ENCODE measurements around the gene IL10RB.
"Not testable (repeated sequence)": the region's sequence is repeated elsewhere in the genome, so short reads cannot be mapped to it uniquely, and the experiment has no call there.

The IL10RB gene

GRCh38 chr21:33313183-33313582, 47.0 kb downstream of the IL10RB start:
- DNase-seq, result no peak
- Mint-ChIP-seq H3K4me3 (no peak overlapping the region), H3K36me3 (ENCODE audit: low read depth) (no peaks in the 10 kb centered on the region), H3K27ac (no peak overlapping the region), H3K4me1 (ENCODE audit: low read depth) (peaks cover 10% of the 10 kb centered on the region), H3K27me3 (no peaks in the 10 kb centered on the region), H3K9me3 (no peaks in the 10 kb centered on the region)

GRCh38 chr21:33313611-33314010, 47.4 kb downstream of the IL10RB start:
- Mint-ChIP-seq H3K4me3 (no peak overlapping the region), H3K27me3 (no peaks in the 10 kb centered on the region), H3K9me3 (no peaks in the 10 kb centered on the region), H3K27ac (no peak overlapping the region), H3K36me3 (ENCODE audit: low read depth) (no peaks in the 10 kb centered on the region), H3K4me1 (ENCODE audit: low read depth) (peaks cover 7% of the 10 kb centered on the region)
- DNase-seq, result no peak

GRCh38 chr21:33314111-33314510, 47.9 kb downstream of the IL10RB start:
- Mint-ChIP-seq H3K4me1 (ENCODE audit: low read depth) (peaks cover 2% of the 10 kb centered on the region), H3K4me3 (no peak overlapping the region), H3K9me3 (no peaks in the 10 kb centered on the region), H3K27me3 (no peaks in the 10 kb centered on the region), H3K36me3 (ENCODE audit: low read depth) (no peaks in the 10 kb centered on the region), H3K27ac (no peak overlapping the region)
- no peak for DNase-seq

DNA sequence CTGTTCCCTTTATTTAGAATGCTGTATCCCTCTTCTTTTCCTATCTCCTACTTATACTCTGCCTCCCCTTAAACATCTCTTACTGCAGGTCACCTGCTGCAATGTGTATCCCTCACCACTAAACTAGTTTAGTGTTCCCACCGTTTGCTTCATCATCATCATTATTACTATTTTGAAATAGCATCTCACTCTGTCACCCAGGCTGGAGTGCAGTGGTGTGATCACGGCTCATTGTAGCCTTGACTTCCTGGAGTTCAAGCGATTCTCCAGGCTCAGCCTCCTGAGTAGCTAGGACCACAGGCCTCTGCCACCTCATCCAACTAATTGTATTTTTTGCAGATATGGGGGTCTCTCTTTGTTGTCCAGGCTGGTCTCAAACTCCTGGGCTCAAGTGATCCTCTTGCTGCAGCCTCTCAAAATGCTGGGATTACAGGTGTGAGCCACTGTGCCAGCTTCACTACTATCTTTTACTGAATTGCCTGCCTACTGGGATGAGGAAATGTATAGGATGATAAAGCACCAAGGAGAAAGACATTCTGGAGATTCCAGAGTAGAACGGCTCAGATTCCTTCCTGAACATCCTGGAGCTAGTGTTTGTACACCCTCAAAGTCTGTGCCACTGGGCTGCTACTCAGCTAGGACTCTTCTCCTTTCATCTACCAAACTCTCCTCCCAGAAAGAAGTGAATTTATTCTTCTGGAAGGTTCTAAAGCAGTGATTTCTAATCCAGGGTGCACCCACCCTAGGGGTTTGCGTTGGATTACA, 50.0 kb downstream of the IL10RB start:
- DNase-seq, result no peak
- Mint-ChIP-seq H3K27ac (no peak overlapping the region), H3K9me3 (no peaks in the 10 kb centered on the region), H3K4me1 (ENCODE audit: low read depth) (no peaks in the 10 kb centered on the region), H3K36me3 (ENCODE audit: low read depth) (no peaks in the 10 kb centered on the region), H3K27me3 (no peaks in the 10 kb centered on the region), H3K4me3 (no peak overlapping the region)

- Mint-ChIP-seq H3K9me3 (no peaks in the 10 kb centered on the region), H3K36me3 (ENCODE audit: low read depth) (no peaks in the 10 kb centered on the region), H3K4me3 (no peak overlapping the region), H3K4me1 (ENCODE audit: low read depth) (no peaks in the 10 kb centered on the region), H3K27ac (no peak overlapping the region), H3K27me3 (no peaks in the 10 kb centered on the region)
- no peak for DNase-seq
These were observed 51.0 kb downstream of the IL10RB start for GRCh38 chr21:33317145-33317544.

DNA sequence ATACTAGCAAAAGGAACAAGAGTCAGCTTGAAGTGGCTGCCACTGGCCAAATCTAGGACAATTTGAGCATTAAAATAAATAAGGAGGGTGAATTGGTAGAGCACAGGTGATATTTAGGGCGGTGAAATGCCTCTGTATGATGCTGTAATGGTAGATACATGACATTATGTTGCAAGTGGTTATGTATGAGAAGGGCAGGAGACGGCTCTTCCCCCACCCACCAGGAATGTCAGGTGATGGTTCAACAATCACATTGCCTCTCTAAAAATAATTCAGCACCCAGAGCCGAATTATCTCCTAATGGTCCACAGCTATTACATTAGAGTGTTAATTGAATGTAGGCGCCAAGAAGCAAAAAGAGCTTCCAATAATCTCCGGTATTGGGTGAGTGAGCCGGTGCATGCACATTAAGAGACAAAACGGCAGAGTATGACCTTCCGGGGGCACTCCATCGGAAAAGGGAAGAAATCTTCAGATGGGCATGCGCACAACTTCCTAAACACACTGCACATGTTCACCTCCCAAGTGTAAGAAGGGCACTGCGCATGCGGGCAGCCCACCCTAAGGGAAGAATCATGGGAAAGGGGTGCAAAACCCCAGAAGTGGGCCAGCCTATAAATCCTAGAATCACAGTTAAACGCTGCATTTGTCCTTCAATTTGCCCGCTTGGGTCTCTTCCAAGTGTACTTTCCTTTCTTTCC, 51.8 kb downstream of the IL10RB start:
- no peak overlapping the region for H3K27ac Mint-ChIP-seq
- no peak overlapping the region for H3K4me3 Mint-ChIP-seq
- no peak for DNase-seq
- H3K9me3 Mint-ChIP-seq, result no peaks in the 10 kb centered on the region
- H3K27me3 Mint-ChIP-seq, result no peaks in the 10 kb centered on the region
- no peaks in the 10 kb centered on the region for H3K36me3 Mint-ChIP-seq (ENCODE audit: low read depth)
- H3K4me1 Mint-ChIP-seq (ENCODE audit: low read depth), result no peaks in the 10 kb centered on the region

- not testable (repeated sequence) for H3K36me3 Mint-ChIP-seq (ENCODE audit: low read depth); H3K4me3 Mint-ChIP-seq; H3K27me3 Mint-ChIP-seq; H3K4me1 Mint-ChIP-seq (ENCODE audit: low read depth); H3K27ac Mint-ChIP-seq; DNase-seq; H3K9me3 Mint-ChIP-seq
These were observed 54.8 kb downstream of the IL10RB start for GRCh38 chr21:33321005-33321404.

DNA sequence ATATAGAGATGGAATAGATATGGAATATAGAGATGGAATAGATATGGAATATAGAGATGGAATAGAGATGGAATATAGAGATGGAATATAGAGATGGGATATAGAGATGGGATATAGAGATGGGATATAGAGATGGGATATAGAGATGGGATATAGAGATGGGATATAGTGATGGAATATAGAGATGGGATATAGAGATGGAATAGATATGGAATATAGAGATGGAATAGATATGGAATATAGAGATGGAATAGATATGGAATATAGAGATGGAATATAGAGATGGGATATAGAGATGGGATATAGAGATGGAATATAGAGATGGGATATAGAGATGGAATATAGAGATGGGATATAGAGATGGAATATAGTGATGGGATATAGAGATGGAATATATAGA, 57.4 kb downstream of the IL10RB start:
- not testable (repeated sequence) for H3K4me3 Mint-ChIP-seq; H3K9me3 Mint-ChIP-seq; H3K27me3 Mint-ChIP-seq; H3K27ac Mint-ChIP-seq; H3K36me3 Mint-ChIP-seq (ENCODE audit: low read depth); DNase-seq
- H3K4me1 Mint-ChIP-seq (ENCODE audit: low read depth), result peaks cover 24% of the 10 kb centered on the region

DNA sequence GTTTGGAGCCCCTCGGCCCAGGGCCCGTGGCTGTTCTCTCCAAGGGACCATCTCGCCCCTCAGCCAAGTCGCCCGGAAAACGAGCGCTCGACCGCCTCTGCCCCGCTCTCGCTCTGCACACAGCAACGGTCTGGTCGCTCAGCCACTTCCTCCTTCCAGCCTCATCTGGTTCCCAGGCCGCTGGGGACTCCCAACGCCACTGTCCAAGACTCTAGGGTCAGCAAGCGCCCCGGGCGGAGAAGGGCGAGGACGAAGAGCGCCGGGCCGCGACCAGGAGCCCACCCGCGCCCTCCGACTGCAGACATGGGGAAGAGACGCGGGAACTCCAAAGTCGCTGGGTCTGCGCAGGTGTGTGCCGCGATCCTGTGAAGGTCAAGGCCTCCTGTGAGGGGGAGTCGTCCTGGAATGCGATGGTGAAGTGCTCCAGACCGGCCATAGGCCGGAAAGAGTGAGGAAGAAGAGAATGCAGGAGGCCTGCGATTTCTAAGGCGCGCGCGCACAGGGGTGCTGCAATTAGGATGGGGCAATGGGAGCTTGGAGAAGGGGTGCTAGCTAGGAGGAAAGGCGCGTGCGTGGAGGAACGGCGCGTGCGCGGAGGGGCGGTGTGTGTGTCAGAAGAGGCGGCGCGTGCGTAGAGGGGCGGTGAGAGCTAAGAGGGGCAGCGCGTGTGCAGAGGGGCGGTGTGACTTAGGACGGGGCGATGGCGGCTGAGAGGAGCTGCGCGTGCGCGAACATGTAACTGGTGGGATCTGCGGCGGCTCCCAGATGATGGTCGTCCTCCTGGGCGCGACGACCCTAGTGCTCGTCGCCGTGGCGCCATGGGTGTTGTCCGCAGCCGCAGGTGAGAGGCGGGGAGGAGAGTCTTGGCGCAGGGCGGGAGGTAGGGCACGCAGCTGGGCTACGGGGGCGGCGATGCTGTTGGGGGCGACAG, 58.4 kb downstream of the IL10RB start, which contains the start of gene IFNAR1:
Gene IFNAR1, plus strand, starts transcription at position 680 of the 931 bp plus-strand sequence. Its CDS starts 86 bp downstream, at position 766.
- Mint-ChIP-seq H3K4me1 (ENCODE audit: low read depth) (peaks cover 30% of the 10 kb centered on the region), H3K27ac (no peak within 1 kb of the TSS), H3K27me3 (no peaks in the 10 kb centered on the region), H3K36me3 (ENCODE audit: low read depth) (peaks cover 5% of the 10 kb centered on the region), H3K9me3 (no peaks in the 10 kb centered on the region), H3K4me3 (no peak within 1 kb of the TSS)
- DNase-seq, result peak; percentile 98

DNA sequence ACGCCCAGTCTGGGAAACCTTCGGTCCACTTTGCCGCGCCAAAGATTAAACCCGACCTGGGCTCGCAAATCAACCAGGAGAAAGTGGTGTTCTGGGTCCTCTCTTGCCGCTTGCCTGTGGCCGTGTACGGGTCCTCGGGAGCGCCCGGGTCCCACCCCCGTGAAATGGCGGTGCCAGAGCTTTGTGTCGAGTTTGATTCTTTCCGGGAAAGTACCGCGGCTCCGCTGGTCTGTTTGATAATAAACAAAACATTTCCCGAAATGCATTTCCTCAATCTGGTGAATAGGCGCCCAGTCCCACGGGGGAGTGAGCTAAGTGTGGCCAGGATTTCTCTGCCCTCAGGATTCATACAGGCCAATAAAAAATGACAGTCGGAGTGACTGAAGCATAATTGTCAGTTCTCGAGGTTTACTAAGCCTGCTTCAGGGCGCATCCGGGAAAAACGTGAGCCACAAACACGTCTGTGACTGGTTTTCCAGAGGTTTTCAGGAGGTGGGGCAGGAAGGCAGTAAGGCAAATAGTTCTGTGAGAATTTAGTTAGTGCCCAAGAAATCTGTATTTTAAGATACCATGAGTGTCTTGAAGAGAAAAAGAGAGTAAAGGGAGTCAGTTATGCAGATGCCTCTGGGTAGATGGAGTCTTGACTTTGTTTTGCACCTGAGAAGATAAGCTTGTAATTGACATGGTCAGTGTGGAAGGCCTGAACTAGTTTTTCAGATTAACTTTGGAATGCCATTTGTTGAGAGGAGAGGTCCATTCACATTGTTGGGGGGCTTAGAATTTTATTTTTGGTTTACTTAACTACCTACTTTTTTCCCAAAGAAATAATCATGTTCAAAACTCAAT, 59.3 kb downstream of the IL10RB start:
- H3K27ac Mint-ChIP-seq, result no peak overlapping the region
- no peak overlapping the region for H3K4me3 Mint-ChIP-seq
- H3K36me3 Mint-ChIP-seq (ENCODE audit: low read depth), result peaks cover 8% of the 10 kb centered on the region
- DNase-seq, result no peak
- no peaks in the 10 kb centered on the region for H3K9me3 Mint-ChIP-seq
- H3K27me3 Mint-ChIP-seq, result no peaks in the 10 kb centered on the region
- peaks cover 39% of the 10 kb centered on the region for H3K4me1 Mint-ChIP-seq (ENCODE audit: low read depth)

DNA sequence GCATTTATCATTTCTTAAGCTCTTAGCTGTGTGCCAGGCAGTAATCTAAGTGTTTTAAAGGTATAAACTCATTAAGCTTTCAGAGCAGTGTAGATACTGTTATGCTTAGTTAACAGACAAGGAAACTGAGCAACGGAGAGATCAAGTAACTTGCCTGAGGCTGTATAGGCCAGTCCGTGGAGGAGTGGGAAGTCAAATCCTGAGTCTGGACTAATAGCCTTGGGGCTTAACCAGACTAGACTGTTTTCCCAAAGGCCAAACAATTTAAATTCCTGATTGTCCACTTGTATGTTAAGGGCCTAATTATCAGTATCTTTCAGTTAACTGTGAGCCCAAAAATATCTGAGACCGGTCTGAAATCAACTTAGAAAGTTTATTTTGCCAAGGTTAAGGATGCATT, 61.2 kb downstream of the IL10RB start:
- Mint-ChIP-seq H3K9me3 (no peaks in the 10 kb centered on the region), H3K36me3 (ENCODE audit: low read depth) (peaks cover 15% of the 10 kb centered on the region), H3K27me3 (no peaks in the 10 kb centered on the region), H3K4me1 (ENCODE audit: low read depth) (peaks cover 58% of the 10 kb centered on the region), H3K4me3 (no peak overlapping the region), H3K27ac (no peak overlapping the region)
- no peak for DNase-seq

GRCh38 chr21:33327792-33328433, 61.7 kb downstream of the IL10RB start:
- H3K9me3 Mint-ChIP-seq, result peaks cover 1% of the 10 kb centered on the region
- peaks cover 61% of the 10 kb centered on the region for H3K4me1 Mint-ChIP-seq (ENCODE audit: low read depth)
- H3K27me3 Mint-ChIP-seq, result no peaks in the 10 kb centered on the region
- H3K4me3 Mint-ChIP-seq, result no peak overlapping the region
- peaks cover 20% of the 10 kb centered on the region for H3K36me3 Mint-ChIP-seq (ENCODE audit: low read depth)
- H3K27ac Mint-ChIP-seq, result peak overlapping the region; percentile 12
- DNase-seq, result no peak

GRCh38 chr21:33330726-33331125, 64.6 kb downstream of the IL10RB start:
- DNase-seq, result no peak
- no peak overlapping the region for H3K4me3 Mint-ChIP-seq
- H3K27ac Mint-ChIP-seq, result no peak overlapping the region
- H3K4me1 Mint-ChIP-seq (ENCODE audit: low read depth), result peaks cover 77% of the 10 kb centered on the region
- peaks cover 10% of the 10 kb centered on the region for H3K9me3 Mint-ChIP-seq
- peaks cover 35% of the 10 kb centered on the region for H3K36me3 Mint-ChIP-seq (ENCODE audit: low read depth)
- no peaks in the 10 kb centered on the region for H3K27me3 Mint-ChIP-seq

All from activated T-cell treated with anti-CD3 and anti-CD28 coated beads, Interleukin-2, amount 50 U/mL, for 24 hours (primary cell).